Measurements from ENCODE around the gene OR52A1.

DNA sequence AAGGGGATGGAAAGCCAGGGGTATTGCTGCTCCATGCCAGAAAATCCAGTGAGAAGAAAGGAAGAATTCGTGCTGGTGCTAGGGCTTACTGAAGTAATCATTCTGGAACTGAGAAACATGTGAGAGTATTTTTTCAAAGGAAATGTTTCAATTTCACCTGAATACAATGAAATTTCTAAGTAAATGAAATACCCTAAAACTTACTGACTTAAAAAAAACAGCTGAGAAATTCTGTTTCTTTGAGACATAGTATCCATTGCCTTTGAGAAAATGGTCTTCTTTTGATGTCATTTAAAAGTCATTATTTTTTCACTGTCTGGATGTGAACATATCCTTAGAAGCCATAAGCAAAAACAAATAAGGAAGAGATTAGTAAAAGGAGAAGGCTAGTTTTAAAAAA is 46.0 kb upstream of the OR52A1 start, which contains the start of gene OR51V1:
- TF ChIP-seq, protein P1, sequence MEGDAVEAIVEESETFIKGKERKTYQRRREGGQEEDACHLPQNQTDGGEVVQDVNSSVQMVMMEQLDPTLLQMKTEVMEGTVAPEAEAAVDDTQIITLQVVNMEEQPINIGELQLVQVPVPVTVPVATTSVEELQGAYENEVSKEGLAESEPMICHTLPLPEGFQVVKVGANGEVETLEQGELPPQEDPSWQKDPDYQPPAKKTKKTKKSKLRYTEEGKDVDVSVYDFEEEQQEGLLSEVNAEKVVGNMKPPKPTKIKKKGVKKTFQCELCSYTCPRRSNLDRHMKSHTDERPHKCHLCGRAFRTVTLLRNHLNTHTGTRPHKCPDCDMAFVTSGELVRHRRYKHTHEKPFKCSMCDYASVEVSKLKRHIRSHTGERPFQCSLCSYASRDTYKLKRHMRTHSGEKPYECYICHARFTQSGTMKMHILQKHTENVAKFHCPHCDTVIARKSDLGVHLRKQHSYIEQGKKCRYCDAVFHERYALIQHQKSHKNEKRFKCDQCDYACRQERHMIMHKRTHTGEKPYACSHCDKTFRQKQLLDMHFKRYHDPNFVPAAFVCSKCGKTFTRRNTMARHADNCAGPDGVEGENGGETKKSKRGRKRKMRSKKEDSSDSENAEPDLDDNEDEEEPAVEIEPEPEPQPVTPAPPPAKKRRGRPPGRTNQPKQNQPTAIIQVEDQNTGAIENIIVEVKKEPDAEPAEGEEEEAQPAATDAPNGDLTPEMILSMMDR (IDR thresholded peaks at IDR 0.05): no peak
- no peak for TF ChIP-seq REST (IDR thresholded peaks at IDR 0.05; ENCODE audit: insufficient read depth in 1 of 2, low read depth in 2 of 2, low read length in 1 of 2)
- no peak for TF ChIP-seq SIN3A (IDR thresholded peaks at IDR 0.05; ENCODE audit: borderline replicate concordance, insufficient read depth, low read depth, low read length)
- TF ChIP-seq POLR2AphosphoS5 (IDR thresholded peaks at IDR 0.05; ENCODE audit: low read depth, low read length): no peak
- TF ChIP-seq TCF7L2 (IDR thresholded peaks at IDR 0.05; ENCODE audit: low read depth, low read length): no peak
